GM12872 (cell line): ENCODE data around the gene SLC25A34.

Source experiments
- CTCF ChIP-seq: IDR thresholded peaks from 3 replicates; pipeline ENCODE4 v1.5.1; 2011; ENCODE audit warnings: low read depth, mild to moderate bottlenecking, low read length, moderate library complexity; ENCODE audit not compliant: insufficient read depth

Gene SLC25A34

GRCh38 chr1:15749399-15750291 is 13.6 kb downstream of the SLC25A34 start:
- TF ChIP-seq CTCF, result no peak

- TF ChIP-seq CTCF, result no peak
These were observed 14.9 kb downstream of the SLC25A34 start for GRCh38 chr1:15750924-15751323.

GRCh38 chr1:15751717-15752116 is 15.7 kb downstream of the SLC25A34 start:
- no peak for TF ChIP-seq CTCF

- TF ChIP-seq CTCF, result no peak
These were observed 17.7 kb downstream of the SLC25A34 start for GRCh38 chr1:15753776-15754175.

- no peak for TF ChIP-seq CTCF
These were observed 19.1 kb downstream of the SLC25A34 start for GRCh38 chr1:15755021-15755645.

- TF ChIP-seq CTCF, result no peak
These were observed 19.6 kb downstream of the SLC25A34 start for GRCh38 chr1:15755646-15756040.

- no peak for TF ChIP-seq CTCF
These were observed 20.3 kb downstream of the SLC25A34 start for GRCh38 chr1:15756143-15757015.
